ENCODE data around the gene TCEAL1. TPM values are rescaled to one million over a fixed set of nuclear protein-coding genes. Genes with fewer than 3 reads are reported as not detected.
A peak's percentile ranks its signal among the peaks of the same experiment; 100 is the strongest.

The TCEAL1 gene
- total RNA-seq, 2 donors from 2014 or later = 39.1 to 48.2 TPM

DNA sequence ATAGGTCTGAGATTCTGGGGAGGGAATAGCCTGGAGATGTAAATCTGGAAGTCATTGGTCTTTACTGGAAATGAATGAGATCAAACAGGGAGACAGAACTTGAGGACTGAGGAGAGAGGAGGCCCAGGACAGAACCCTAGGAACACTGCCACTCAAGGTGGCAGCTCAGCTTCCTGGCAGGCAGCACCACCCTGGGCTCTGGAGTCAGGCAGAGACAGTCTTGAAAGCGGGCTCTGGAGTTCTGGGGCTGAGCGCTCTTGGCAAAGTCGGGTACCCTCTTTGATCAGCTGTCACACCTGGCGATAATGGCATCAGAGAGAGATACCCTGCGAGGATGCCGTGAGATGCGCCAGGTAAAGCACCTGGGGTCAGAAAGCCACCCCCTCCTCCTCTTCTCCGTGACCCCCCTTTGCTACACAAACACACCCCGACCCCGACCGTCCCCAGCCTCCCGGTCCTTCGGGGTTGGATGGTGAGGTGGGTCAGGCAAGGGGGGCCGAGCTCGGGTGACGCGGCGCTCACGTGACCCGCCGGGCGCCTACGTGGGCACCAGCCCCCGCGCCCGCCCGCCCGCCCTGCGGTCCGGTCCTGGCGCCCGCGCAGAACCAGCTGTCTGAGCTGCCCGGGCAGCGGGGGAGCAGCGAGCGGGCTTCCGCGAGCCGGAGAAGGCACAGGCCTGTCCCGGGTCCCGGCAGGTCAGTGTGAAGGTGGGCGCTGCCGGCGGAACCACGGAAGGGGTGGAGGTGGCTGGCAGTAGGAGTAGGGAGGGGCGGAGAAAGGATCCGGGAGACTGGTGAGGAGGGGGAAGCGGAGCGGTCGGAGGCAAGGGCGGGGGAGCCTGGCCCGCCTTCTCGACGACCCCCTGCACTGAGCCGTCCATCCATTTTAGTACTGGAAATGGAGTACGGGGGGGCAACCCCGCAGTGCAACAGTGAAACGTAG, 21.1 kb upstream of the TCEAL1 start, which contains the start of gene TCEAL3:
Gene TCEAL3, plus strand, starts transcription at position 600 of the 942 bp plus-strand sequence. CDS start 1,102 bp downstream, outside the sequence.
- no peaks in the 10 kb centered on the region for H3K27me3 ChIP-seq
- DNase-seq (ENCODE audit: low spot score) = no peak

DNA sequence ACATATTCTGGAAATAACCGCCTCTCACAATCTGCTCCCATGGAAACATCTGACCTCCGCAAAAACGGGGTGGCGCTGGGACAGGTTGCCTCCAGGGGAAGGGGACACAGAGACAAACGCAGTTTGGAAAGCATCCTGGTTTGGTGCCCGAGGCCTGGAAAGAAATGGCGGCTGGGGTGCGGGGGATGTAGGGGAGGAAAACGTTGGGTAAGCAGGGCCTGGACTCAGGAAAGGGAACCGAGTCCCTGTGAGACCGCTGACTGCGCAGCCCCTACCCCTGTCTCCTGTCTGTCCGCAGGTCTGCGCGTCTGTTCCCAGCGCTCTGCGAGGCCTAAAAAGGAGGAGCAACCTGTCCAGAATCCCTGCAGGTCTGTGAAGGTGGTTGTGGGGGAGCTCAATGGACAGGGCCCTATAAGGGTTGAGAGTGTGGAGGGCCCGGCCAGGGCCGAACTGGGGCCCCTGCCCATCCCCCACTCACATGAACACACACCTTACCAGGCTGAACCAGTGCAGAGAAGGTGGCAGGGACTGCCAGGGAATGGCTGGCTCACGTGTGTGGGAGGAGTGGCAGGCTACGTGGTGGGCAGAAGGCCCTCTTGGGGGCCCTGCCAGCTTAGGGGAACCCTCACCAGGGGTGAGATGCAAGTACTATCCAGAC, 20.3 kb upstream of the TCEAL1 start:
- DNase-seq (ENCODE audit: low spot score) = no peak

More for the DNA sequence above, 21.1 kb upstream of the TCEAL1 start, which contains the start of gene TCEAL3:
- Histone ChIP-seq H3K36me3 (no peaks in the 10 kb centered on the region), H3K4me1 (no peaks in the 10 kb centered on the region), H3K4me3 (peak within 1 kb of the TSS; percentile 64 to 68), H3K27ac (peak within 1 kb of the TSS; percentile 87 to 91), H3K9me3 (no peaks in the 10 kb centered on the region)
- TF ChIP-seq, protein P1, sequence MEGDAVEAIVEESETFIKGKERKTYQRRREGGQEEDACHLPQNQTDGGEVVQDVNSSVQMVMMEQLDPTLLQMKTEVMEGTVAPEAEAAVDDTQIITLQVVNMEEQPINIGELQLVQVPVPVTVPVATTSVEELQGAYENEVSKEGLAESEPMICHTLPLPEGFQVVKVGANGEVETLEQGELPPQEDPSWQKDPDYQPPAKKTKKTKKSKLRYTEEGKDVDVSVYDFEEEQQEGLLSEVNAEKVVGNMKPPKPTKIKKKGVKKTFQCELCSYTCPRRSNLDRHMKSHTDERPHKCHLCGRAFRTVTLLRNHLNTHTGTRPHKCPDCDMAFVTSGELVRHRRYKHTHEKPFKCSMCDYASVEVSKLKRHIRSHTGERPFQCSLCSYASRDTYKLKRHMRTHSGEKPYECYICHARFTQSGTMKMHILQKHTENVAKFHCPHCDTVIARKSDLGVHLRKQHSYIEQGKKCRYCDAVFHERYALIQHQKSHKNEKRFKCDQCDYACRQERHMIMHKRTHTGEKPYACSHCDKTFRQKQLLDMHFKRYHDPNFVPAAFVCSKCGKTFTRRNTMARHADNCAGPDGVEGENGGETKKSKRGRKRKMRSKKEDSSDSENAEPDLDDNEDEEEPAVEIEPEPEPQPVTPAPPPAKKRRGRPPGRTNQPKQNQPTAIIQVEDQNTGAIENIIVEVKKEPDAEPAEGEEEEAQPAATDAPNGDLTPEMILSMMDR (IDR thresholded peaks at IDR 0.05) = no peak

DNA sequence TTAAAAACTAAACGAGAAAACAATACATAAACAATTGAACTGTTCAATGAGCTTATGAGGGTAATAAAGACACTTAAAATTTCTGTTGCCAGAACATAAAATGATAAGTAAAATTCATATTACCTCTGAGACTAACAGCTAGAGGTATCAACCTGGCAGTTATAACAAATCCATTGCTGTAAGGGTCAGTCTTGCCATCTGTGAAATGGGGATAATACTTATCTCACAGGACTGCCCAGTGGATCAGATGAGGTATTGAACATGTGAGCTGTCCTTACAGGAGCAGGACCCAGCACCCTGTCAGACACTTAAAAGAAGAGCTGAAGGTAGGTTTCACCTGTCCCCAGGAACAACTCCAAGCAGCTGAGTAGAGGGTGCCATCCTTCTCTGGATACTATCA, 18.5 kb upstream of the TCEAL1 start:
- H3K9me3 ChIP-seq = no peaks in the 10 kb centered on the region
- no peak for DNase-seq (ENCODE audit: low spot score)
- H3K4me3 ChIP-seq = no peak overlapping the region
- TF ChIP-seq, protein P1 (IDR thresholded peaks at IDR 0.05) = no peak
- H3K27me3 ChIP-seq = no peaks in the 10 kb centered on the region
- H3K36me3 ChIP-seq = no peaks in the 10 kb centered on the region
- H3K27ac ChIP-seq = no peak overlapping the region
- no peaks in the 10 kb centered on the region for H3K4me1 ChIP-seq

More for the DNA sequence above, 20.3 kb upstream of the TCEAL1 start:
- Histone ChIP-seq H3K4me1 (no peaks in the 10 kb centered on the region), H3K27me3 (no peaks in the 10 kb centered on the region), H3K4me3 (peak overlapping the region; percentile 64 to 68), H3K9me3 (no peaks in the 10 kb centered on the region), H3K36me3 (no peaks in the 10 kb centered on the region), H3K27ac (peak overlapping the region; percentile 87 to 91)
- TF ChIP-seq, protein P1 (IDR thresholded peaks at IDR 0.05) = no peak

DNA sequence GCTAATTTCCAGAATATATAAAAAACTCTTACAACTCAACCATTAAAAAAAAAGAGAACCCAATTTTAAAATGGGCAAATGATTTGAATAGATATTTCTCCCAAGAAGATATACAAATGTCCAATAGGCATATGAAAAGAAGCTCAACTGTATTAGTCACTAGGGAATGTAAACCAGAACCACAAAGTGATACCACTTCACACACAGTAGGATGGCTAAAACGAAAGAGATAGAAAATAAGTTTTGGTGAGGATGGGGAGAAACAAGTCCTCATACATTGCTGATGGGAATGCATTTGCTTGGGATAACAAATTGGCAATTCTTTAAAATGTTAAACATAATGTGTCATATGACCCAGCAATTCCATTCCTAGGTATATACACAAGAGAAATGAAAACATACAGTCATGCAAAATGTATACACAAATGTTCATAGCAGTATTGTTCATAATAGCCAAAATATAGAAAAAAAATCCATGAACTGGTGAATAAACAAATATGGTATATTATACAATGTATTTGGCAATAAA, 15.3 kb upstream of the TCEAL1 start:
- Histone ChIP-seq H3K4me1 (no peaks in the 10 kb centered on the region), H3K4me3 (no peak overlapping the region), H3K27me3 (no peaks in the 10 kb centered on the region), H3K9me3 (no peaks in the 10 kb centered on the region), H3K27ac (no peak overlapping the region), H3K36me3 (no peaks in the 10 kb centered on the region)
- DNase-seq (ENCODE audit: low spot score) = no peak
- TF ChIP-seq, protein P1 (IDR thresholded peaks at IDR 0.05) = no peak

DNA sequence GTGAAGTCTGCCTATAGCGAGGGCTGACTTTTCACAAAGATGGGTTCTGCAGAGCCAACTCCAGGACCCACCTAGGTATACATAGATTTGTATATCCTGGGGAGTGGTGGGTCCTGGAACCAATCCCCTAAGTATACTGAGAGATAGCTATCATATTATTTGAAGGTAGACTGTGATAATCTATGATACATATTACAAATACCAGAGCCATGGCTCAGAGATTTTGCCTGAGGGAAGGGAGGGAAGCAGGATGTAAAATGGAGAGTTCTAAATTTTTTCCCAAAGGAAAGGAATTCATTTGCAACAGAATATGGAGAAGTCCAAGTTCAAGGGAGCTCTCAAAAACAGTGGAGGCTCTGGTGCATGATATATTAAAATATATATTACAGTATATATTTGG, 13.8 kb upstream of the TCEAL1 start:
- no peak overlapping the region for H3K27ac ChIP-seq
- no peak for DNase-seq (ENCODE audit: low spot score)
- H3K4me1 ChIP-seq = no peaks in the 10 kb centered on the region
- no peaks in the 10 kb centered on the region for H3K36me3 ChIP-seq
- H3K27me3 ChIP-seq = no peaks in the 10 kb centered on the region
- no peak overlapping the region for H3K4me3 ChIP-seq
- TF ChIP-seq, protein P1 (IDR thresholded peaks at IDR 0.05) = no peak
- no peaks in the 10 kb centered on the region for H3K9me3 ChIP-seq
